RCC 7860 (cell line): ENCODE data around the gene DCTN2.

Source experiments
- DNase-seq: peaks from one replicate; pipeline ENCODE4 v3.0.0-alpha.2; 2015; ENCODE audit warnings: low spot score
- FAIRE-seq: peaks from 2 replicates; lab custom pipeline; 2012; peaks lifted over from hg19 to GRCh38; lab: Jason Lieb, UNC

Gene DCTN2

GRCh38 chr12:57529831-57530230 lies 17.2 kb downstream of the DCTN2 start:
- FAIRE-seq = no peak
- no peak for DNase-seq

GRCh38 chr12:57528831-57529555 lies 18.0 kb downstream of the DCTN2 start:
- FAIRE-seq (no peak), DNase-seq (no peak)

- no peak for DNase-seq
- no peak for FAIRE-seq
Measured at GRCh38 chr12:57528176-57528575, 18.8 kb downstream of the DCTN2 start.

GRCh38 chr12:57527184-57527583 lies 19.8 kb downstream of the DCTN2 start:
- DNase-seq (no peak), FAIRE-seq (no peak)

- FAIRE-seq = no peak
Measured at GRCh38 chr12:57526477-57527126, 20.4 kb downstream of the DCTN2 start.

GRCh38 chr12:57525615-57526383 lies 21.2 kb downstream of the DCTN2 start:
- no peak for FAIRE-seq
- DNase-seq = no peak

More at GRCh38 chr12:57526477-57527126, 20.4 kb downstream of the DCTN2 start:
- DNase-seq = no peak

GRCh38 chr12:57524814-57525614 lies 22.0 kb downstream of the DCTN2 start:
- DNase-seq = no peak
- FAIRE-seq = no peak

- FAIRE-seq (no peak), DNase-seq (no peak)
Measured at GRCh38 chr12:57523706-57524614, 23.0 kb downstream of the DCTN2 start.

- DNase-seq = peak; percentile 11
- FAIRE-seq = no peak
Measured at GRCh38 chr12:57522887-57523705, 23.9 kb downstream of the DCTN2 start.

- FAIRE-seq = no peak
Measured at GRCh38 chr12:57522011-57522886, 24.7 kb downstream of the DCTN2 start, which contains the start of gene MBD6. Gene MBD6 (plus strand): TSS chr12:57522824. CDS start chr12:57524304, 1,480 bp downstream.

GRCh38 chr12:57521525-57522010 lies 25.4 kb downstream of the DCTN2 start:
- FAIRE-seq (no peak), DNase-seq (no peak)

More at GRCh38 chr12:57522011-57522886, 24.7 kb downstream of the DCTN2 start, which contains the start of gene MBD6:
- DNase-seq = peak; percentile 72

- FAIRE-seq (peak; percentile 82), DNase-seq (peak; percentile 95)
Measured at GRCh38 chr12:57520053-57520818, 26.8 kb downstream of the DCTN2 start, which contains the start of gene DDIT3. Gene DDIT3 (minus strand): TSS chr12:57520514. CDS start chr12:57517406, 3,108 bp downstream.

GRCh38 chr12:57519796-57520052 lies 27.3 kb downstream of the DCTN2 start:
- FAIRE-seq = no peak
- peak; percentile 47 for DNase-seq

GRCh38 chr12:57518920-57519795 lies 27.8 kb downstream of the DCTN2 start:
- FAIRE-seq (no peak), DNase-seq (no peak)

GRCh38 chr12:57518176-57518919 lies 28.6 kb downstream of the DCTN2 start:
- no peak for FAIRE-seq
- no peak for DNase-seq
